HCT116 (cell line): ENCODE results near the gene PANK4. TPM values are rescaled to one million over a fixed set of nuclear protein-coding genes. Genes with fewer than 3 reads are reported as not detected.

Source experiments
- ATAC-seq: fragments of 200-7000 bp; cut with Tn5 transposase; 2 replicates; pipeline ENCODE4 v1.9.1; 2020; ENCODE audit warnings: mild to moderate bottlenecking, moderate library complexity
- BruUV-seq: library from RNA; stranded (reverse); fragments of 400-500 nt; replicated peaks from 2 replicates; lab custom pipeline; 2021; lab: Mats Ljungman, UMichigan
- CTCF ChIA-PET: fragments of 300-600 bp; sonication (Branson Sonifier 250); formaldehyde crosslinking; loops from one replicate; lab custom pipeline; 2021; ENCODE audit warnings: antibody characterized with exemption; lab: Charles Lee
- POLR2A ChIA-PET: fragments of 300-600, 350-600 bp; sonication (Branson Sonifier 250); formaldehyde crosslinking; loops from one replicate; lab custom pipeline; 2021; ENCODE audit warnings: antibody characterized with exemption; lab: Charles Lee
- RAD21 ChIA-PET, 2 experiments: fragments of 300-600 bp; sonication (Branson Sonifier 250); formaldehyde crosslinking; loops; one replicate each; lab custom pipeline; 2023; ENCODE audit warnings: low total read pairs in 2 of 2; ENCODE audit not compliant: uncharacterized antibody in 2 of 2, unreplicated experiment in 2 of 2, low non-redundant PET in 1 of 2; lab: Charles Lee
- DNase-seq: peaks from one replicate; pipeline ENCODE4 v3.0.0-alpha.2; 2010; ENCODE audit warnings: low read depth, low spot score
- H2AFZ ChIP-seq: fragments of 200-600 bp; shearing (Covaris generic), sonication (generic); 2 replicates; pipeline ENCODE4 v1.6.1; 2017; ENCODE audit warnings: low read depth, mixed run types, mixed read lengths, antibody characterized with exemption, low read length; ENCODE audit not compliant: poor library complexity, severe bottlenecking
- H3K27ac ChIP-seq: 2 replicates; pipeline ENCODE4 v1.5.1; 2012; ENCODE audit warnings: low read depth, low read length
- H3K27me3 ChIP-seq: fragments of 200-600 bp; sonication (generic); 2 replicates; pipeline ENCODE4 v1.6.1; 2016; ENCODE audit warnings: mixed run types, low read length, mixed read lengths; ENCODE audit not compliant: insufficient read depth
- H3K36me3 ChIP-seq, 2 experiments: fragments of 200-500 bp in 1 of 2; fragments of 200-600 bp in 1 of 2; sonication (Bioruptor generic) in 1 of 2; sonication (generic) in 1 of 2; 2 replicates each; pipeline versions ENCODE4 v1.5.1 to v1.6.1; 2014 to 2016; ENCODE audit warnings: low read length in 2 of 2, inconsistent platforms in 1 of 2, mixed read lengths in 1 of 2, mixed run types in 1 of 2; ENCODE audit not compliant: insufficient read depth in 2 of 2, control insufficient read depth in 1 of 2
- H3K4me1 ChIP-seq, 2 experiments: fragments of 200-600 bp in 1 of 2; sonication (generic) in 1 of 2; 2 replicates each; pipeline versions ENCODE4 v1.5.1 to v1.6.1; 2012 to 2017; ENCODE audit warnings: low read length in 2 of 2, inconsistent platforms in 1 of 2, mild to moderate bottlenecking in 1 of 2, mixed read lengths in 1 of 2, mixed run types in 1 of 2, moderate library complexity in 1 of 2; ENCODE audit not compliant: insufficient read depth in 2 of 2, control insufficient read depth in 1 of 2
- H3K4me2 ChIP-seq: fragments of 200-600 bp; sonication (generic); 2 replicates; pipeline ENCODE4 v1.6.1; 2017; ENCODE audit warnings: mixed run types, low read length, mixed read lengths
- H3K4me3 ChIP-seq, 2 experiments: fragments of 200-600 bp in 1 of 2; sonication (generic) in 1 of 2; replicated peaks in 1 of 2; 2 replicates each; pipeline ENCODE4 v1.5.1; 2011 to 2016; ENCODE audit warnings: low read length in 2 of 2, control low read depth in 1 of 2, low read depth in 1 of 2, mild to moderate bottlenecking in 1 of 2, mixed read lengths in 1 of 2, mixed run types in 1 of 2
- H3K79me2 ChIP-seq: fragments of 200-600 bp; sonication (generic); 2 replicates; pipeline ENCODE4 v1.6.1; 2017; ENCODE audit warnings: mild to moderate bottlenecking, mixed run types, low read length, moderate library complexity, mixed read lengths; ENCODE audit not compliant: insufficient read depth
- H3K9ac ChIP-seq: fragments of 200-600 bp; sonication (generic); 2 replicates; pipeline ENCODE4 v1.6.1; 2016; ENCODE audit warnings: low read length, mixed read lengths
- H3K9me2 ChIP-seq: fragments of 200-600 bp; sonication (generic), shearing (Covaris generic); 2 replicates; pipeline ENCODE4 v1.6.1; 2017; ENCODE audit warnings: mixed run types, mild to moderate bottlenecking, moderate library complexity; ENCODE audit not compliant: insufficient read depth
- H3K9me3 ChIP-seq, 2 experiments: fragments of 200-500 bp in 1 of 2; fragments of 200-600 bp in 1 of 2; sonication (Bioruptor generic) in 1 of 2; sonication (generic) in 1 of 2; 2 replicates each; pipeline ENCODE4 v1.6.1; 2014 to 2017; ENCODE audit warnings: low read length in 2 of 2, mixed read lengths in 2 of 2, inconsistent platforms in 1 of 2, low read depth in 1 of 2, mild to moderate bottlenecking in 1 of 2, mixed run types in 1 of 2, moderate library complexity in 1 of 2; ENCODE audit not compliant: control insufficient read depth in 1 of 2, insufficient read depth in 1 of 2
- H4K20me1 ChIP-seq: fragments of 200-600 bp; sonication (generic), shearing (Covaris generic); 2 replicates; pipeline ENCODE4 v1.6.1; 2017; ENCODE audit warnings: mixed run types, mild to moderate bottlenecking, moderate library complexity; ENCODE audit not compliant: insufficient read depth
- CBX3 ChIP-seq: IDR thresholded peaks from 2 replicates; pipeline ENCODE4 v1.6.1; 2012; ENCODE audit warnings: low read depth
- CEBPB ChIP-seq: IDR thresholded peaks from 2 replicates; pipeline ENCODE4 v1.6.1; 2012; ENCODE audit warnings: low read depth
- EGR1 ChIP-seq: IDR thresholded peaks from 2 replicates; pipeline ENCODE4 v1.6.1; 2012; ENCODE audit warnings: low read depth
- ELF1 ChIP-seq: IDR thresholded peaks from 2 replicates; pipeline ENCODE4 v1.6.1; 2012; ENCODE audit warnings: low read depth, borderline replicate concordance
- EZH2 ChIP-seq: fragments of 200-600 bp; sonication (generic); IDR thresholded peaks from 2 replicates; pipeline ENCODE4 v1.6.1; 2017; ENCODE audit warnings: antibody characterized with exemption, mixed run types
- EZH2phosphoT487 ChIP-seq: fragments of 200-600 bp; IDR thresholded peaks from 2 replicates; pipeline ENCODE4 v1.6.1; 2018; ENCODE audit warnings: antibody characterized with exemption, borderline replicate concordance
- FOSL1 ChIP-seq: IDR thresholded peaks from 2 replicates; pipeline ENCODE4 v1.6.1; 2012; ENCODE audit warnings: low read depth
- POLR2A ChIP-seq: IDR thresholded peaks from 2 replicates; pipeline ENCODE4 v1.7.0; 2011; ENCODE audit warnings: borderline replicate concordance; ENCODE audit not compliant: insufficient read depth, insufficient read length; ENCODE audit errors: extremely low read depth
- POLR2AphosphoS5 ChIP-seq: IDR thresholded peaks from 2 replicates; pipeline ENCODE4 v1.6.1; 2011; ENCODE audit warnings: mild to moderate bottlenecking, low read depth, low read length, moderate library complexity
- SIN3A ChIP-seq: IDR thresholded peaks from 2 replicates; pipeline ENCODE4 v1.6.1; 2012; ENCODE audit warnings: low read depth
- SP1 ChIP-seq: IDR thresholded peaks from 2 replicates; pipeline ENCODE4 v1.6.1; 2012; ENCODE audit warnings: low read depth
- TCF7L2 ChIP-seq: IDR thresholded peaks from 2 replicates; pipeline ENCODE4 v1.7.0; 2011; ENCODE audit warnings: borderline replicate concordance, inconsistent platforms; ENCODE audit not compliant: insufficient read depth, insufficient read length; ENCODE audit errors: extremely low read depth
- YY1 ChIP-seq: IDR thresholded peaks from 2 replicates; pipeline ENCODE4 v1.6.1; 2011; ENCODE audit warnings: low read length, low read depth, moderate library complexity, mild to moderate bottlenecking; ENCODE audit not compliant: insufficient replicate concordance; ENCODE audit errors: extremely low read depth
- ZBTB33 ChIP-seq: IDR thresholded peaks from 2 replicates; pipeline ENCODE4 v1.6.1; 2011; ENCODE audit warnings: mild to moderate bottlenecking, low read length, moderate library complexity; ENCODE audit not compliant: insufficient replicate concordance; ENCODE audit errors: extremely low read depth
- ZFX ChIP-seq: fragments of 450-650 bp; IDR thresholded peaks from 2 replicates; pipeline ENCODE4 v1.6.1; 2017
- ZNF274 ChIP-seq: fragments of 200-500 bp; sonication (Bioruptor generic); IDR thresholded peaks from 2 replicates; pipeline ENCODE4 v1.6.1; 2014; ENCODE audit warnings: mild to moderate bottlenecking, low read depth, low read length, inconsistent platforms
- intact Hi-C: fragments of 100-400 bp; cut with micrococcal nuclease; formaldehyde crosslinking; loops from 2 replicates; pipeline ENCODE4 v1.10.0; 2022
- total RNA-seq: library from RNA; stranded (reverse); gene quantifications from one replicate; pipeline ENCODE4 v1.2.1, GENCODE V29; 2021; ENCODE audit not compliant: unreplicated experiment
- TF ChIP-seq, protein P1 (sequence below): IDR thresholded peaks from 2 replicates; pipeline ENCODE4 v1.6.1; 2012; ENCODE audit warnings: low read depth
- TF ChIP-seq, protein P2 (sequence below): IDR thresholded peaks from 2 replicates; pipeline ENCODE4 v1.6.1; 2012
- TF ChIP-seq, protein P3 (sequence below): IDR thresholded peaks from 2 replicates; pipeline ENCODE4 v1.6.1; 2012

Gene PANK4
- total RNA-seq, 1 experiment from 2014 or later, result 38.5 TPM

GRCh38 chr1:2474933-2475371, 51.4 kb downstream of the PANK4 start:
- RAD21 ChIA-PET, result no interaction called here
- DNase-seq, result no peak
- no peak overlapping the region for H3K4me2 ChIP-seq
- H3K79me2 ChIP-seq, result no peaks in the 10 kb centered on the region
- no peak overlapping the region for H3K27ac ChIP-seq
- BruUV-seq, result no TSS peak
- no peaks in the 10 kb centered on the region for H3K27me3 ChIP-seq
- H3K4me3 ChIP-seq, result no peak overlapping the region
- H3K4me1 ChIP-seq, result no peaks in the 10 kb centered on the region
- TF ChIP-seq CEBPB (no peak), POLR2AphosphoS5 (no peak), POLR2A (no peak), TCF7L2 (no peak), CBX3 (no peak), EZH2 (no peak), ZFX (no peak), SIN3A (no peak), FOSL1 (no peak), YY1 (no peak), ELF1 (no peak), EGR1 (no peak), SP1 (no peak), ZNF274 (no peak), ZBTB33 (no peak), EZH2phosphoT487 (no peak)
- TF ChIP-seq, protein P1, sequence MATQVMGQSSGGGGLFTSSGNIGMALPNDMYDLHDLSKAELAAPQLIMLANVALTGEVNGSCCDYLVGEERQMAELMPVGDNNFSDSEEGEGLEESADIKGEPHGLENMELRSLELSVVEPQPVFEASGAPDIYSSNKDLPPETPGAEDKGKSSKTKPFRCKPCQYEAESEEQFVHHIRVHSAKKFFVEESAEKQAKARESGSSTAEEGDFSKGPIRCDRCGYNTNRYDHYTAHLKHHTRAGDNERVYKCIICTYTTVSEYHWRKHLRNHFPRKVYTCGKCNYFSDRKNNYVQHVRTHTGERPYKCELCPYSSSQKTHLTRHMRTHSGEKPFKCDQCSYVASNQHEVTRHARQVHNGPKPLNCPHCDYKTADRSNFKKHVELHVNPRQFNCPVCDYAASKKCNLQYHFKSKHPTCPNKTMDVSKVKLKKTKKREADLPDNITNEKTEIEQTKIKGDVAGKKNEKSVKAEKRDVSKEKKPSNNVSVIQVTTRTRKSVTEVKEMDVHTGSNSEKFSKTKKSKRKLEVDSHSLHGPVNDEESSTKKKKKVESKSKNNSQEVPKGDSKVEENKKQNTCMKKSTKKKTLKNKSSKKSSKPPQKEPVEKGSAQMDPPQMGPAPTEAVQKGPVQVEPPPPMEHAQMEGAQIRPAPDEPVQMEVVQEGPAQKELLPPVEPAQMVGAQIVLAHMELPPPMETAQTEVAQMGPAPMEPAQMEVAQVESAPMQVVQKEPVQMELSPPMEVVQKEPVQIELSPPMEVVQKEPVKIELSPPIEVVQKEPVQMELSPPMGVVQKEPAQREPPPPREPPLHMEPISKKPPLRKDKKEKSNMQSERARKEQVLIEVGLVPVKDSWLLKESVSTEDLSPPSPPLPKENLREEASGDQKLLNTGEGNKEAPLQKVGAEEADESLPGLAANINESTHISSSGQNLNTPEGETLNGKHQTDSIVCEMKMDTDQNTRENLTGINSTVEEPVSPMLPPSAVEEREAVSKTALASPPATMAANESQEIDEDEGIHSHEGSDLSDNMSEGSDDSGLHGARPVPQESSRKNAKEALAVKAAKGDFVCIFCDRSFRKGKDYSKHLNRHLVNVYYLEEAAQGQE, result no peak
- TF ChIP-seq, protein P2, sequence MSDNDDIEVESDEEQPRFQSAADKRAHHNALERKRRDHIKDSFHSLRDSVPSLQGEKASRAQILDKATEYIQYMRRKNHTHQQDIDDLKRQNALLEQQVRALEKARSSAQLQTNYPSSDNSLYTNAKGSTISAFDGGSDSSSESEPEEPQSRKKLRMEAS, result no peak
- TF ChIP-seq, protein P3, sequence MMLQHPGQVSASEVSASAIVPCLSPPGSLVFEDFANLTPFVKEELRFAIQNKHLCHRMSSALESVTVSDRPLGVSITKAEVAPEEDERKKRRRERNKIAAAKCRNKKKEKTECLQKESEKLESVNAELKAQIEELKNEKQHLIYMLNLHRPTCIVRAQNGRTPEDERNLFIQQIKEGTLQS, result no peak
- intact Hi-C loops, result no loop called here
- no peak overlapping the region for H3K9ac ChIP-seq
- H4K20me1 ChIP-seq, result no peaks in the 10 kb centered on the region
- CTCF ChIA-PET, result no interaction called here
- no peaks in the 10 kb centered on the region for H3K36me3 ChIP-seq
- no peaks in the 10 kb centered on the region for H3K9me3 ChIP-seq
- POLR2A ChIA-PET, result no interaction called here
- H3K9me2 ChIP-seq, result no peaks in the 10 kb centered on the region
- H2AFZ ChIP-seq, result no peak overlapping the region
- ATAC-seq, result no peak
